ENCODE data around the gene MYCL. TPM values are rescaled to one million over a fixed set of nuclear protein-coding genes. Genes with fewer than 3 reads are reported as not detected.
"Not testable (repeated sequence)": the region's sequence is repeated elsewhere in the genome, so short reads cannot be mapped to it uniquely, and the experiment has no call there.

Gene MYCL
- total RNA-seq, 1 donor from 2014 or later: 0.32 TPM

- DNase-seq (ENCODE audit: low spot score): no peak
Measured at GRCh38 chr1:39892601-39893595, 8.8 kb downstream of the MYCL start.

GRCh38 chr1:39890880-39891279 is 10.8 kb downstream of the MYCL start:
- no peak for DNase-seq (ENCODE audit: low spot score)

GRCh38 chr1:39890273-39890672 is 11.4 kb downstream of the MYCL start:
- no peak for DNase-seq (ENCODE audit: low spot score)

- no peak for DNase-seq (ENCODE audit: low spot score)
Measured at GRCh38 chr1:39886757-39887231, 14.9 kb downstream of the MYCL start.

- no peak for DNase-seq (ENCODE audit: low spot score)
Measured at GRCh38 chr1:39885516-39885915, 16.2 kb downstream of the MYCL start.

GRCh38 chr1:39882152-39882551 is 19.6 kb downstream of the MYCL start:
- no peak for DNase-seq (ENCODE audit: low spot score)

GRCh38 chr1:39877980-39878956 is 23.4 kb downstream of the MYCL start:
- no peak for DNase-seq (ENCODE audit: low spot score)

GRCh38 chr1:39877231-39877778 is 24.4 kb downstream of the MYCL start:
- no peak for DNase-seq (ENCODE audit: low spot score)

GRCh38 chr1:39876144-39876543 is 25.6 kb downstream of the MYCL start:
- DNase-seq (ENCODE audit: low spot score): no peak

GRCh38 chr1:39872698-39873097 is 29.0 kb downstream of the MYCL start:
- no peak for DNase-seq (ENCODE audit: low spot score)

- DNase-seq (ENCODE audit: low spot score): no peak
Measured at GRCh38 chr1:39871796-39872195, 29.9 kb downstream of the MYCL start.

GRCh38 chr1:39871043-39871442 is 30.7 kb downstream of the MYCL start:
- not testable (repeated sequence) for DNase-seq (ENCODE audit: low spot score)

- not testable (repeated sequence) for DNase-seq (ENCODE audit: low spot score)
Measured at GRCh38 chr1:39869538-39870112, 32.1 kb downstream of the MYCL start.

- no peak for DNase-seq (ENCODE audit: low spot score)
Measured at GRCh38 chr1:39866767-39867166, 35.0 kb downstream of the MYCL start.

GRCh38 chr1:39865762-39866161 is 36.0 kb downstream of the MYCL start:
- no peak for DNase-seq (ENCODE audit: low spot score)

- DNase-seq (ENCODE audit: low spot score): no peak
Measured at GRCh38 chr1:39863177-39863576, 38.5 kb downstream of the MYCL start.

GRCh38 chr1:39861003-39861402 is 40.7 kb downstream of the MYCL start:
- DNase-seq (ENCODE audit: low spot score): no peak

GRCh38 chr1:39859859-39860812 is 41.6 kb downstream of the MYCL start:
- no peak for DNase-seq (ENCODE audit: low spot score)

GRCh38 chr1:39858315-39858714 is 43.4 kb downstream of the MYCL start:
- no peak for DNase-seq (ENCODE audit: low spot score)
